Measurements from ENCODE around the gene SH3TC1.

The SH3TC1 gene

GRCh38 chr4:8212622-8213021, 13.5 kb downstream of the SH3TC1 start:
- TF ChIP-seq EZH2 (IDR thresholded peaks at IDR 0.05; ENCODE audit: borderline replicate concordance, low read length) (no peak), CTCF (IDR thresholded peaks at IDR 0.05; ENCODE audit: low read length) (no peak)
- H3K9me3 ChIP-seq (ENCODE audit: low read length) = no peaks in the 10 kb centered on the region
- no peak overlapping the region for H2AFZ ChIP-seq (ENCODE audit: low read length)
- no peak overlapping the region for H3K4me2 ChIP-seq (ENCODE audit: low read length)
- H3K36me3 ChIP-seq (ENCODE audit: insufficient read depth, low read length) = no peaks in the 10 kb centered on the region
- no peaks in the 10 kb centered on the region for H3K4me1 ChIP-seq (ENCODE audit: insufficient read depth, low read length, severe bottlenecking)
- H4K20me1 ChIP-seq (ENCODE audit: insufficient read depth, low read length) = no peaks in the 10 kb centered on the region
- H3K27ac ChIP-seq (ENCODE audit: low read depth, low read length, poor library complexity, severe bottlenecking) = no peak overlapping the region
- no peak overlapping the region for H3K9ac ChIP-seq (ENCODE audit: low read length)
- H3K4me3 ChIP-seq (ENCODE audit: low read depth, low read length, poor library complexity, severe bottlenecking) = no peak overlapping the region
- no peaks in the 10 kb centered on the region for H3K9me2 ChIP-seq (ENCODE audit: low read depth, low read length)
- H3K79me2 ChIP-seq (ENCODE audit: insufficient read depth, low read length) = no peaks in the 10 kb centered on the region
- H3K27me3 ChIP-seq (ENCODE audit: insufficient read depth, low read length) = no peaks in the 10 kb centered on the region
- no peaks in the 10 kb centered on the region for H3F3A ChIP-seq (ENCODE audit: insufficient read depth, low read length)

DNA sequence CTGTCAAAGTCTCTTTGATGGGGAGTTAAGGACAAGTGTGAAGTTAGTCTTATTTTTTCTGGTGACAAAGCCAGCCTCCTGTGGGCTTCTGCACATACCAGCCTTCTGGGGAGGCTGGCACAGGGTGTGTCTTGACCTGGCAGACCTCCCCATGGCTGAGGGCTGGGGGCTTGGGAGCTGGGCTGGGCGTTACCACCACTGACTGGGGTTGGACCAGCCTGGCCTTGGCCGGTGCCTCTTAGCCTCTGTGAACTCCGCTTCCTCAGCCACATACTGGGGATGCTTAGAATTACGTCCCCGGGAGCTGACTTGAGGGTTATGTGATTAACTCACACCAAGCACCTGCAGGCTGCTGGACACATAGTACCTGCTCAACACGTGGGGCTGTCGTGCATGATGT, 14.0 kb downstream of the SH3TC1 start:
- no peak overlapping the region for H3K4me2 ChIP-seq (ENCODE audit: low read length)
- TF ChIP-seq EZH2 (IDR thresholded peaks at IDR 0.05; ENCODE audit: borderline replicate concordance, low read length) (no peak), CTCF (IDR thresholded peaks at IDR 0.05; ENCODE audit: low read length) (no peak)
- H3K4me1 ChIP-seq (ENCODE audit: insufficient read depth, low read length, severe bottlenecking) = no peaks in the 10 kb centered on the region
- no peak overlapping the region for H2AFZ ChIP-seq (ENCODE audit: low read length)
- H3K9me2 ChIP-seq (ENCODE audit: low read depth, low read length) = no peaks in the 10 kb centered on the region
- H3K27me3 ChIP-seq (ENCODE audit: insufficient read depth, low read length) = no peaks in the 10 kb centered on the region
- no peaks in the 10 kb centered on the region for H3F3A ChIP-seq (ENCODE audit: insufficient read depth, low read length)
- H3K4me3 ChIP-seq (ENCODE audit: low read depth, low read length, poor library complexity, severe bottlenecking) = no peak overlapping the region
- H4K20me1 ChIP-seq (ENCODE audit: insufficient read depth, low read length) = no peaks in the 10 kb centered on the region
- no peak overlapping the region for H3K9ac ChIP-seq (ENCODE audit: low read length)
- H3K36me3 ChIP-seq (ENCODE audit: insufficient read depth, low read length) = no peaks in the 10 kb centered on the region
- no peaks in the 10 kb centered on the region for H3K9me3 ChIP-seq (ENCODE audit: low read length)
- no peak overlapping the region for H3K27ac ChIP-seq (ENCODE audit: low read depth, low read length, poor library complexity, severe bottlenecking)
- no peaks in the 10 kb centered on the region for H3K79me2 ChIP-seq (ENCODE audit: insufficient read depth, low read length)

GRCh38 chr4:8214136-8214535, 15.0 kb downstream of the SH3TC1 start:
- no peaks in the 10 kb centered on the region for H3K79me2 ChIP-seq (ENCODE audit: insufficient read depth, low read length)
- no peak overlapping the region for H3K27ac ChIP-seq (ENCODE audit: low read depth, low read length, poor library complexity, severe bottlenecking)
- H4K20me1 ChIP-seq (ENCODE audit: insufficient read depth, low read length) = no peaks in the 10 kb centered on the region
- no peaks in the 10 kb centered on the region for H3F3A ChIP-seq (ENCODE audit: insufficient read depth, low read length)
- H3K9me2 ChIP-seq (ENCODE audit: low read depth, low read length) = no peaks in the 10 kb centered on the region
- H2AFZ ChIP-seq (ENCODE audit: low read length) = no peak overlapping the region
- no peak overlapping the region for H3K9ac ChIP-seq (ENCODE audit: low read length)
- H3K9me3 ChIP-seq (ENCODE audit: low read length) = no peaks in the 10 kb centered on the region
- no peak overlapping the region for H3K4me3 ChIP-seq (ENCODE audit: low read depth, low read length, poor library complexity, severe bottlenecking)
- no peaks in the 10 kb centered on the region for H3K4me1 ChIP-seq (ENCODE audit: insufficient read depth, low read length, severe bottlenecking)
- H3K36me3 ChIP-seq (ENCODE audit: insufficient read depth, low read length) = no peaks in the 10 kb centered on the region
- TF ChIP-seq EZH2 (IDR thresholded peaks at IDR 0.05; ENCODE audit: borderline replicate concordance, low read length) (no peak), CTCF (IDR thresholded peaks at IDR 0.05; ENCODE audit: low read length) (no peak)
- H3K4me2 ChIP-seq (ENCODE audit: low read length) = no peak overlapping the region
- no peaks in the 10 kb centered on the region for H3K27me3 ChIP-seq (ENCODE audit: insufficient read depth, low read length)
